Mammary epithelial cell (primary cell): ENCODE measurements around the gene MOB3A.

ENCODE experiments used
- EZH2 ChIP-seq: IDR thresholded peaks from 2 replicates; pipeline ENCODE4 v1.6.1; 2012; ENCODE audit warnings: low read length, inconsistent platforms, borderline replicate concordance
- TF ChIP-seq, protein P1 (sequence below), 2 donors: IDR thresholded peaks in 1 of 2; conservative IDR thresholded peaks in 1 of 2; 2 replicates each; pipeline ENCODE4 v1.5.1; 2011 to 2012; ENCODE audit warnings: inconsistent platforms in 2 of 2, low read length in 2 of 2, mild to moderate bottlenecking in 2 of 2, control low read depth in 1 of 2, low read depth in 1 of 2; ENCODE audit not compliant: insufficient read depth in 1 of 2; ENCODE audit errors: extremely low read depth in 1 of 2

GRCh38 chr19:2099054-2099501 is 3.0 kb upstream of the MOB3A start:
- TF ChIP-seq, protein P1, sequence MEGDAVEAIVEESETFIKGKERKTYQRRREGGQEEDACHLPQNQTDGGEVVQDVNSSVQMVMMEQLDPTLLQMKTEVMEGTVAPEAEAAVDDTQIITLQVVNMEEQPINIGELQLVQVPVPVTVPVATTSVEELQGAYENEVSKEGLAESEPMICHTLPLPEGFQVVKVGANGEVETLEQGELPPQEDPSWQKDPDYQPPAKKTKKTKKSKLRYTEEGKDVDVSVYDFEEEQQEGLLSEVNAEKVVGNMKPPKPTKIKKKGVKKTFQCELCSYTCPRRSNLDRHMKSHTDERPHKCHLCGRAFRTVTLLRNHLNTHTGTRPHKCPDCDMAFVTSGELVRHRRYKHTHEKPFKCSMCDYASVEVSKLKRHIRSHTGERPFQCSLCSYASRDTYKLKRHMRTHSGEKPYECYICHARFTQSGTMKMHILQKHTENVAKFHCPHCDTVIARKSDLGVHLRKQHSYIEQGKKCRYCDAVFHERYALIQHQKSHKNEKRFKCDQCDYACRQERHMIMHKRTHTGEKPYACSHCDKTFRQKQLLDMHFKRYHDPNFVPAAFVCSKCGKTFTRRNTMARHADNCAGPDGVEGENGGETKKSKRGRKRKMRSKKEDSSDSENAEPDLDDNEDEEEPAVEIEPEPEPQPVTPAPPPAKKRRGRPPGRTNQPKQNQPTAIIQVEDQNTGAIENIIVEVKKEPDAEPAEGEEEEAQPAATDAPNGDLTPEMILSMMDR (conservative IDR thresholded peaks at IDR 0.05 in 1 of 2, IDR thresholded peaks at IDR 0.05 in 1 of 2; ENCODE audit: extremely low read depth in 1 of 2, insufficient read depth in 1 of 2, low read depth in 1 of 2, low read length in 2 of 2) = no peak
- TF ChIP-seq EZH2 = no peak
